ENCODE measurements around the gene TAB3.

TAB3 gene

DNA sequence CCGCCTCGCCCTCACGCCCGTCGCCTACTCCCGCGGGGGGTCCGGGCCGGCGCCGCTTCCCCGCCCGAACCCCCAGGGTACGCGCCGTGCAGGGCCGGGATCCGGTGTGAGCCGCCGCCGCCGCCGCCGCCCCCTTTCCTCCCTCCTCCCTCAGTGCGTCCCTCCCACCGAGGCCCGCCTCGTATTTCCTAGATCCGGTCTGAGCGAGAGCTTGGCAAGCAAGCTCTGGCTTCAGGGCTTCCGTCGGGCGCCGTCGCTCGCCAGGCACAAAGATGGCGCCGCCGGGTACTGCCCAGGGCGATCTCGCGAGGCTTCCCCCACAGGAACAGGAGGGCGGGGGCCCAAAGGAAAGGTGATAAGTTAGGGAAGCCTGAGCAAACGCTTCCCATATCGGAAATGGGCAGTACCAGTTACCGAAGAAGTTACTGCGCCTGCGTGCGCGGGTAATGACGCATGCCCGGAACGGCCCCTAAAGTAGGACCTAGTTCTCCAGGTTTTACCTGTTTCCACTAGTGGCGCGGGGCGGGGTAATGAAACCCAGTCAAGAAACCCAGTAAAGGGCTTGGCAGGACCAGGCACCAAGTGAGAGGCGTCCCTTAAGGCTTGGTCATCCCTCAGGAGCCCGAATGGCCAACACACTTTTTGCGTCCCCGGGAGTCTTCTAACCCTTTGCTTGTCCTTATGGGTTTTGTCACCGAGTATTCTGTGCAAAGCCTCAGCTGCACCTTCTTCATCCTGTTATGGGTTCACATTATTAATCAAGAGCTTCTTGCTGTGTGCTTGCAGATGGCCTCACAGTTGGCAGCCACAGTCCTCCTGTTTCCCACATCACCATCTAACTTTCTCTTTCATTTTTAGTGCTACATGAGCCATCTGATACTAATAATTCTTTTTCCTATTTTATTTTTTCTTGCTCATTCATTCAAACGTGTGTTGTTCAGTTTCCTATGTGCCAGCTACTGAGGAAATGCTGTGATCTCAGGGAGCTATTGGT, at the start of gene TAB3:
Gene TAB3 (minus strand): TSS at position 108 of the 994 bp plus-strand sequence. CDS start 29,666 bp downstream, outside the sequence.
- peak; percentile 80 to 87 for DNase-seq (ENCODE audit: low read depth in 2 of 2, low spot score in 1 of 2)

DNA sequence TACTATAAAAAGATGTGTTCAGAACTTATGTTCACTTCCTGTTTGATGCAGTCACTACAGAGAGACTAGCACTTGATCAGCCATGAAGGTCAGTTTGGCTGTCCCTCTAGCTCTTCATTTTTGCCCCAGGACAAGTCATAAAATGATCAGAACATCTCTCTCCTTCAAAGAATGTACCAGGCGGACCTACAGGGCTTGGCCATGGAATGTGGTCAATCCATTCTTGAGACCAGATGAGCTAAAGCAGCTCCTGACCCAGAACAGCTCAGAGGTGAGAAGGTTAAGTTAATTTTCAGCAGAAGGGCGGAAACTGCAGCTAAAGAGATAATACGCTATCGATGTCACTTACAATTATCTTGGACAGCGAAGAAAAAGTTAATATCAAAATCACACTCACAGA, 49.2 kb upstream of the TAB3 start:
- DNase-seq (ENCODE audit: low read depth in 2 of 2, low spot score in 1 of 2) = no peak

DNA sequence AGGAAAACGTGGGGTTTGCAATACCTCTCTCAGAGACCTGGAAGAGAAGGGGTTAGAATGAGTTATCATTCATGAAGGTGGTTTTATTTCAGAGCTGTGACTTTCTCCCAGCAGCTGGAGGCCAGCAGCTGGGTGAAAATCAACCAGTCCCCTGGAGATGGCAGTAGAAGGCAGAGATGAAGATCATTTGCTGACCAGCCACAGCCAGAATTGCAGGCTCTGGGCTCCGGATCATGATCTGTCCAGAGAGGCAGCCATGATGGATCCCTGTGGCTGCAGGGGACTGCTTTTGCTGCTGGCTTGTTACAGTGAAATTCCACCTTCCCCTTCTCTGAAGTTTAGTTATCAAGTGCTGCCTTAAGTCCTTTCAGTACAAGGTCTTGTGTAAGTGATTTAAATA, 46.9 kb upstream of the TAB3 start:
- no peak for DNase-seq (ENCODE audit: low read depth in 2 of 2, low spot score in 1 of 2)

- DNase-seq (ENCODE audit: low read depth in 2 of 2, low spot score in 1 of 2) = no peak
Measured at GRCh38 chrX:30931920-30932319, 42.9 kb upstream of the TAB3 start.

- DNase-seq (ENCODE audit: low read depth in 2 of 2, low spot score in 1 of 2) = no peak
Measured at GRCh38 chrX:30930679-30931078, 41.6 kb upstream of the TAB3 start.

DNA sequence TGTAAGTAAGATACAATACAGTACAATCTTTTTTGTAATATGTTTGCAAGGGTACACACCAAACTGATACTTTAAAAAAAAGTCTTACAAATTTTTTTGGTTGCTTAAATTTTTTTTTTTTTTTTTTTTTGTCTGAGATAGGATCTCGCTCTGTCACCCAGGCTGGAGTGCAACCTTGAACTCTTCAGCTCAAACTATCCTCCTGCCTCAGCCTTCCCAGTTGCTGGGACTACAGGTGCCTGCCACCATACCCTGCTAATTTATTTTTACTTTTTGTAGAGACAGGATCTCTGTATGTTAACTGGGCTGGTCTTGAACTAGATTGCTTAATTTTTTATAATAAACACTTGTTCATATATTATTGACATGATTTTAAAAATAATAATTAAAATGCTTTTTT, 41.1 kb upstream of the TAB3 start:
- DNase-seq (ENCODE audit: low read depth in 2 of 2, low spot score in 1 of 2) = no peak

DNA sequence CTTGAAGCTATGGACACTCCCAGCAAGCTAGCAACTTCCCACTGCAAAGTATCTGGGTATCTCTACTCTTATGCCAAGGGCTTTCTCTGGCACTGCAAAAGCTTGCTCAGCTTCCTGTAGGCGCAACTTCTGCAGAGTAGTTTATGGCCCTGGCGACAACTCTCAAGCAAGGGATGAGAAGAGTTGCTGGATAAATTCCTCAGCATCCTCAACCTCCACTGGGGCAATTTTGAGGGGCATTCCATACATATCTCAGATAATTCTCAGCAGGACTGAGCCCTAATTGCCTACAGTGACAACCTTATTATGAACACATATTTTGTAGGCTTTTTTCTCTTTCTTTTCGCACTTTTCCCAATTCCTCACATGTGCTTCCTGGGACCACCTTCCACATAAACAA, 31.2 kb upstream of the TAB3 start:
- no peak for DNase-seq (ENCODE audit: low read depth in 2 of 2, low spot score in 1 of 2)

DNA sequence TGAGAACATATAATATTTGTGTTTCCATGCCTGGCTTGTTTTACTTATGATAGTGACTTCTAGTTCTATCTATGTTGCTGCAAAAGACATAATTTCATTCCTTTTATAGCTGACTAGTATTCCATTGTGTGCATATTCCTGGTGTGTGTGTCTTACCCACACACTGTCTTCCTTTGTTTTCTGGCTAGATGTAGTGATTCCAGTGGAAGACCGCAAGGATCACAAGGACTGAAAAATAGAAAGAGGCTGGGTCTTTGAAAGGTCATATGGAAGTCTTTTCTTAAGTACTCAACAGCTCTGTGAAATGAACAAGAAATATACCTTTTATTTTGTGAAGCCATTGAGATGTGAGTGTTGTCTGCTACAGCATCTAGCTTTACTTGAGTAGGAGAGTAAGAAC, 29.4 kb upstream of the TAB3 start:
- DNase-seq (ENCODE audit: low read depth in 2 of 2, low spot score in 1 of 2) = no peak

GRCh38 chrX:30913492-30913891, 24.4 kb upstream of the TAB3 start:
- DNase-seq (ENCODE audit: low read depth in 2 of 2, low spot score in 1 of 2) = no peak

DNA sequence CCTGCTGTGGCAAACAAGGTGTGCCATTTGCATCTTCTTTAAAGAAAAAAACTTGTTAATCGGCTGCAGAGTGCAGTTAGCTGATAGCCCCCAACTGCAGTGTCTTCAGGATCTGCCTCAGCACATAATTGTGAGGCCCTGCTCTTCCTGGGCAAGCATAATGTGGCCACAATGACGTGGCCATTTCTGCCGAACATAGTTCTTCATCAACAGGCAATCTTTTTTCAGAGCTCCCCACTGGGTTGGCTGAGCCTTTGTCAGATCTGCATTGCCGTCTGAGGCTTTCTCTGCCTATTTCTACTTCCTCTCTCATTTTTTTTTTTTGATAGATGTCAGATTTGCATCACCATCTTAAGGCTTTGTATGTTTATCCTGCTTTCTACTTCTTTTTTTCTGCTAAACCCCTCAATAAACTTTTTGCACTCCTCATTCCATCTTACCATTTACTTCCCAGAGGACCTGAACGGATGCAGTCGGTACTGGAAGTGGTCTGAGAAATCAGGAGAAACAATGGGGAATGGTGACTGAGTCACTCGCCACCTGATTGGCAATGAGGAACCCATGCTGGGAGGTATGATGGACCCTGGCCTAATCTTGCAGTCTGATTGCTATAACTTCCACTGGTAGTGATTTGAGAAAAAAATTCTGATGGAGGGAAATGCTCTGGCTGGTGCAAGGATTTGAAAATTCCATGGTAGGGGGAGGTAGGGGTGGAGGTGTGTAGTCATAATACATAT, 21.2 kb upstream of the TAB3 start:
- DNase-seq (ENCODE audit: low read depth in 2 of 2, low spot score in 1 of 2) = no peak

- DNase-seq (ENCODE audit: low read depth in 2 of 2, low spot score in 1 of 2) = no peak
Measured at GRCh38 chrX:30906726-30907125, 17.7 kb upstream of the TAB3 start.

DNA sequence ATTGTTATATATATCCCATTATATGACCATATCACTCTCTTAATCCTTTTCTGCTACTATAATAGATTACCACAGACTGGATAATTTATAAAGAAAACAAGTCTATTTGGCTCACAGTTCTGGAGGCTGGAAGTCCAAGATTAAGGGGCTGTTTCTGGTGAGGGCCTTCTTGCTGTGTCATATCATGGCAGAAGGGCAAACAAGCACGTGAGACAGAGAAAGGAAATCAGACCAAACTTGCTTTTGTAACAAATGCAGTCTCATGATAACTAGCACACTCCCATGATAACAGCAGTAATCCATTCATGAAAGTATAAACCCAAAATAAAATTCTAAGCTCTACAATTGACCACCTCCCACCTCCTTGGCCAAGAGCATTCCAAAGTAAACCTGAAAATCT, 16.3 kb upstream of the TAB3 start:
- no peak for DNase-seq (ENCODE audit: low read depth in 2 of 2, low spot score in 1 of 2)

- no peak for DNase-seq (ENCODE audit: low read depth in 2 of 2, low spot score in 1 of 2)
Measured at GRCh38 chrX:30904632-30905031, 15.6 kb upstream of the TAB3 start.

DNA sequence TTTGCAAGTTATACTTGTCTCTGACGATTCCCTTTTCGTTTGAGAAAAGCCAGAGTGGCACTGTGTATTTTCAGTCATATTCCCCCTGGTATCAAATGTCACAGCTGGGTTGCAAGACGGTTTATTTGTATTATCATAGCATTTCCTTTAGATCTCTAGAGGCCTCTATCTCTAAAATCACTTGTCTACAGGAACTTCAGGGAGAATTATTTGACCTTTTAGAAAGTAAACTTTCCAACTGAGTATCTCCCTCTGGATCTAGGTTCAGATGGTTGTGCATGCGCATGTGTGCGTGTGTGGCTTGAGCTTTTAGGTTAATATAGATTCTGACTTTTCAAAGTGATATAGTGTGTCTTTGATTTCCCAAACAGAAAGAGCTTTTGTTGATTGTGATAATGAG, 15.1 kb upstream of the TAB3 start:
- DNase-seq (ENCODE audit: low read depth in 2 of 2, low spot score in 1 of 2) = no peak

GRCh38 chrX:30900227-30900626, 11.2 kb upstream of the TAB3 start:
- no peak for DNase-seq (ENCODE audit: low read depth in 2 of 2, low spot score in 1 of 2)

DNA sequence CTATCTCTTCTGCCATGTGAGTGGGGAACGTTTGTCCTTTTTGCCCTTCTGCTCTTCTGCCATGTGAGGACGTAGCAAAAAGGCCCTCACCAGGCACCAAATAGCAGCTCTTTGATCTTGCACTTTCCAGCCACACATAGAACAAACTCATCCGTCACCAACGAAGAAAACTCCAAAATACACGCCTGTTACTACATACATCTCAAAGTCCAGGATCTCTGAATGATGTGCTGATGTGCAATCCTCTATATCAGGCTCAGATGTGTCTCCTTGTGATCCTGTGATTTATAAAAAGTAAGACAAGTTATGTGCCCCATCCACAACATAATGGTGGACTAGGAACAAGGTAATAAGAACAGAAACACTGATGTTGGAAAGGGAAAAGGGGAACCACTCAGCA, 9.8 kb upstream of the TAB3 start:
- DNase-seq (ENCODE audit: low read depth in 2 of 2, low spot score in 1 of 2) = no peak

DNA sequence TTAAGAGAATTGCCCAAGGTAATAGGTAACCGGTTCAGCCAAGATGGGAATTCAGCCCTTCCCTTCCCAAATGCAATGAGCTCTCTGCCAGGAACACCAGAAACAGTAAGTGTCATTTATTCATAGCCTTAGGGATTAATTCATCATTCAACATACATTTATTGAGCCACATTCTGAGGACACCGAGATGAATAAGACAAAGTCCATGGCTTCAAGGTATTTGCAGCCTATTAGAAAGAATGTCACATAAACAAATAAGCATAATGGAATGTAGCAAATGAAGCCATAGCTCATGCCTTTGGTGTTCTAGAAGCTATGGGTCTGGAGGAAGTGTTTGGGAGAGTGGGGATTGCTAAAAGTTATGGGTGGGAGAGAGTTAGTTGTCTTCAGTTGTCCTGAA, 6.3 kb upstream of the TAB3 start:
- DNase-seq (ENCODE audit: low read depth in 2 of 2, low spot score in 1 of 2) = no peak

DNA sequence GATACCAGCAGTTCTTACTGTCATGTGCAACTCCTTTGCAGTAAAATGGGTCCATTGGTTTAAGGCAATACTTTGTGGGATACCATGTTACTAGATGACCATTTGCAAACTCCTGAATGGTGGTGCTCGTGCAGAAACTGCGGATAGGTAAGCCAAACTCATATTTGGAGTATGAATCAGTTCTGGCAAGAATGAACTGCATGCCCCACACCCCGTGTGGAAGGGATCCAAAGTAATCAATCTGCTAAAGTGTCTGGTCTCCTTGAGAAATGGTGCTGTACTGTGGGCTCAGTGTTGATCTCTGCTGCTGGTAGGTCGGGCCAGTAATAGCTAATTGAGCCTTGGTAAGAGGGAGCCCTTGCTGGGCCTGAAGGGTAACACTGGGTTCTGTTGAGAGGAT, 4.2 kb upstream of the TAB3 start:
- no peak for DNase-seq (ENCODE audit: low read depth in 2 of 2, low spot score in 1 of 2)

- DNase-seq (ENCODE audit: low read depth in 2 of 2, low spot score in 1 of 2) = no peak
Measured at GRCh38 chrX:30892591-30892990, 3.5 kb upstream of the TAB3 start.

- no peak for DNase-seq (ENCODE audit: low read depth in 2 of 2, low spot score in 1 of 2)
Measured at GRCh38 chrX:30888526-30889146, 418 bp downstream of the TAB3 start.

- no peak for DNase-seq (ENCODE audit: low read depth in 2 of 2, low spot score in 1 of 2)
Measured at GRCh38 chrX:30887721-30888120, 1.3 kb downstream of the TAB3 start.

- no peak for DNase-seq (ENCODE audit: low read depth in 2 of 2, low spot score in 1 of 2)
Measured at GRCh38 chrX:30887288-30887687, 1.8 kb downstream of the TAB3 start.
